Measurements from ENCODE around the gene STMN3. TPM values are rescaled to one million over a fixed set of nuclear protein-coding genes. Genes with fewer than 3 reads are reported as not detected.

Gene STMN3
- 1.5 TPM for total RNA-seq

GRCh38 chr20:63653041-63653973, at the start of gene STMN3:
TSS of gene STMN3 (minus strand) at chr20:63653424. CDS start at chr20:63653345, 79 bp downstream.
- ATAC-seq (peak; percentile 60), DNase-seq (ENCODE audit: low spot score) (peak; percentile 65)

GRCh38 chr20:63702036-63702665, 48.9 kb upstream of the STMN3 start:
- DNase-seq (ENCODE audit: low spot score) (no peak), ATAC-seq (no peak)

GRCh38 chr20:63701329-63702035, 48.3 kb upstream of the STMN3 start:
- ATAC-seq (no peak), DNase-seq (ENCODE audit: low spot score) (no peak)

GRCh38 chr20:63701051-63701328, 47.8 kb upstream of the STMN3 start:
- no peak for DNase-seq (ENCODE audit: low spot score)
- ATAC-seq, result no peak

- no peak for ATAC-seq
- no peak for DNase-seq (ENCODE audit: low spot score)
These were observed 47.2 kb upstream of the STMN3 start for GRCh38 chr20:63700199-63701050.

- DNase-seq (ENCODE audit: low spot score) (no peak), ATAC-seq (no peak)
These were observed 46.4 kb upstream of the STMN3 start for GRCh38 chr20:63699466-63700198.

- ATAC-seq (no peak), DNase-seq (ENCODE audit: low spot score) (no peak)
These were observed 45.7 kb upstream of the STMN3 start for GRCh38 chr20:63698739-63699465.

- DNase-seq (ENCODE audit: low spot score), result no peak
- no peak for ATAC-seq
These were observed 44.8 kb upstream of the STMN3 start for GRCh38 chr20:63697868-63698545.

GRCh38 chr20:63697357-63697867, 44.2 kb upstream of the STMN3 start:
- peak; percentile 8 for ATAC-seq

GRCh38 chr20:63696628-63697356, 43.6 kb upstream of the STMN3 start, which contains the start of gene TNFRSF6B:
TSS of gene TNFRSF6B (plus strand) at chr20:63696652. CDS start at chr20:63696768, 116 bp downstream.
- ATAC-seq (peak; percentile 39), DNase-seq (ENCODE audit: low spot score) (peak; percentile 51)

More at GRCh38 chr20:63697357-63697867, 44.2 kb upstream of the STMN3 start:
- DNase-seq (ENCODE audit: low spot score), result no peak

- DNase-seq (ENCODE audit: low spot score) (peak; percentile 50), ATAC-seq (peak; percentile 48)
These were observed 43.0 kb upstream of the STMN3 start for GRCh38 chr20:63696306-63696627.

GRCh38 chr20:63695424-63696305, 42.4 kb upstream of the STMN3 start:
- peak; percentile 66 for DNase-seq (ENCODE audit: low spot score)
- ATAC-seq, result peak; percentile 51

- DNase-seq (ENCODE audit: low spot score), result no peak
These were observed 41.6 kb upstream of the STMN3 start for GRCh38 chr20:63694584-63695423.

GRCh38 chr20:63693733-63694583, 40.7 kb upstream of the STMN3 start:
- DNase-seq (ENCODE audit: low spot score), result no peak
- no peak for ATAC-seq

More at GRCh38 chr20:63694584-63695423, 41.6 kb upstream of the STMN3 start:
- no peak for ATAC-seq
